Gastrocnemius medialis (tissue), 4 donors: ENCODE results near the gene VIT.

Source experiments
- POLR2A ChIP-seq, 2 donors: fragments of 450-650 bp; IDR thresholded peaks; one replicate each; pipeline ENCODE4 v1.6.1; 2017; ENCODE audit warnings: antibody characterized with exemption in 2 of 2, mild to moderate bottlenecking in 2 of 2, moderate library complexity in 2 of 2
- TF ChIP-seq, protein P1 (sequence below), 5 experiments: fragments of 450-650 bp in 3 of 5; fragments of 200-600 bp in 2 of 5; sonication (generic) in 2 of 5; IDR thresholded peaks in 4 of 5; conservative IDR thresholded peaks in 1 of 5; 1 replicate in 4 of 5; 2 replicates in 1 of 5; pipeline ENCODE4 v1.5.1; 2016 to 2019; ENCODE audit warnings: antibody characterized with exemption in 5 of 5, mild to moderate bottlenecking in 3 of 5, moderate library complexity in 3 of 5

- TF ChIP-seq, protein P1, sequence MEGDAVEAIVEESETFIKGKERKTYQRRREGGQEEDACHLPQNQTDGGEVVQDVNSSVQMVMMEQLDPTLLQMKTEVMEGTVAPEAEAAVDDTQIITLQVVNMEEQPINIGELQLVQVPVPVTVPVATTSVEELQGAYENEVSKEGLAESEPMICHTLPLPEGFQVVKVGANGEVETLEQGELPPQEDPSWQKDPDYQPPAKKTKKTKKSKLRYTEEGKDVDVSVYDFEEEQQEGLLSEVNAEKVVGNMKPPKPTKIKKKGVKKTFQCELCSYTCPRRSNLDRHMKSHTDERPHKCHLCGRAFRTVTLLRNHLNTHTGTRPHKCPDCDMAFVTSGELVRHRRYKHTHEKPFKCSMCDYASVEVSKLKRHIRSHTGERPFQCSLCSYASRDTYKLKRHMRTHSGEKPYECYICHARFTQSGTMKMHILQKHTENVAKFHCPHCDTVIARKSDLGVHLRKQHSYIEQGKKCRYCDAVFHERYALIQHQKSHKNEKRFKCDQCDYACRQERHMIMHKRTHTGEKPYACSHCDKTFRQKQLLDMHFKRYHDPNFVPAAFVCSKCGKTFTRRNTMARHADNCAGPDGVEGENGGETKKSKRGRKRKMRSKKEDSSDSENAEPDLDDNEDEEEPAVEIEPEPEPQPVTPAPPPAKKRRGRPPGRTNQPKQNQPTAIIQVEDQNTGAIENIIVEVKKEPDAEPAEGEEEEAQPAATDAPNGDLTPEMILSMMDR (IDR thresholded peaks at IDR 0.05 in 4 of 5, conservative IDR thresholded peaks at IDR 0.05 in 1 of 5): no peak
- no peak for TF ChIP-seq POLR2A (IDR thresholded peaks at IDR 0.05)
These were observed 79.3 kb downstream of the VIT start for GRCh38 chr2:36775806-36776205.
